Natural killer cell (primary cell): ENCODE data around the gene ENAM. TPM values are rescaled to one million over a fixed set of nuclear protein-coding genes. Genes with fewer than 3 reads are reported as not detected.

Experiments
- ATAC-seq, 3 donors: fragments of 150-1000 bp in 2 of 3; fragments of 200-7000 bp in 1 of 3; cut with Tn5 transposase; 1 replicate in 1 of 3; 2 replicates in 2 of 3; pipeline ENCODE4 v1.10.0; 2021; ENCODE audit warnings: mild to moderate bottlenecking in 2 of 3, moderate library complexity in 2 of 3
- DNase-seq, 2 donors: peaks; one replicate each; pipeline versions ENCODE4 v3.0.0 to v3.0.0-alpha.2; 2013 to 2021; ENCODE audit warnings: mixed read lengths in 1 of 2
- H3K27ac ChIP-seq: one replicate; pipeline ENCODE4 v1.5.1; 2013; ENCODE audit warnings: mild to moderate bottlenecking, low read length
- H3K27me3 ChIP-seq: one replicate; pipeline ENCODE4 v1.6.1; 2013; ENCODE audit warnings: low read length; ENCODE audit not compliant: control insufficient read depth, insufficient read depth
- H3K36me3 ChIP-seq: one replicate; pipeline ENCODE4 v1.6.1; 2013; ENCODE audit warnings: low read length; ENCODE audit not compliant: control insufficient read depth, insufficient read depth
- H3K4me1 ChIP-seq: one replicate; pipeline ENCODE4 v1.6.1; 2013; ENCODE audit warnings: low read length; ENCODE audit not compliant: control insufficient read depth, insufficient read depth
- H3K4me3 ChIP-seq: one replicate; pipeline ENCODE4 v1.5.1; 2013; ENCODE audit warnings: low read length
- H3K9me3 ChIP-seq: one replicate; pipeline ENCODE4 v1.6.1; 2013; ENCODE audit warnings: low read length; ENCODE audit not compliant: control insufficient read depth, insufficient read depth
- H3K27ac Mint-ChIP-seq, 2 donors: one replicate each; pipeline ENCODE4 v1.8.0; 2022; ENCODE audit warnings: mild to moderate bottlenecking in 2 of 2, mixed read lengths in 2 of 2, moderate library complexity in 1 of 2
- H3K27me3 Mint-ChIP-seq, 2 donors: one replicate each; pipeline ENCODE4 v1.8.0; 2022; ENCODE audit warnings: low read depth in 2 of 2, mixed read lengths in 2 of 2
- H3K36me3 Mint-ChIP-seq: one replicate; pipeline ENCODE4 v1.8.0; 2022; ENCODE audit warnings: mixed read lengths
- H3K4me1 Mint-ChIP-seq, 2 donors: one replicate each; pipeline ENCODE4 v1.8.0; 2022; ENCODE audit warnings: mixed read lengths in 2 of 2
- H3K4me3 Mint-ChIP-seq: one replicate; pipeline ENCODE4 v1.8.0; 2022; ENCODE audit warnings: mild to moderate bottlenecking, moderate library complexity, mixed read lengths
- H3K9me3 Mint-ChIP-seq, 2 donors: one replicate each; pipeline ENCODE4 v1.8.0; 2022; ENCODE audit warnings: mixed read lengths in 2 of 2
- CTCF ChIP-seq: fragments of 200-600 bp; IDR thresholded peaks from one replicate; pipeline ENCODE4 v1.8.0; 2022; ENCODE audit warnings: antibody characterized with exemption
- WGBS: methylation state at CpG from one replicate; pipeline ENCODE4 v1.1.7; 2013; ENCODE audit warnings: missing lambda C conversion rate; ENCODE audit not compliant: insufficient coverage; 5-methylcytosine and 5-hydroxymethylcytosine counted together
- intact Hi-C: fragments of 100-400 bp; cut with micrococcal nuclease; formaldehyde crosslinking; loops from one replicate; pipeline ENCODE4 v1.14.2; 2022
- total RNA-seq, 4 donors: library from RNA; stranded (reverse); fragments of 120-200 nt in 1 of 4; gene quantifications; one replicate each; pipeline versions ENCODE4 v1.2.3 to v1.2.4, GENCODE V29; 2013 to 2022

The ENAM gene
- total RNA-seq, 3 donors from 2014 or later (not counting 1 experiment from before 2014, with no cell fraction given) = not detected

DNA sequence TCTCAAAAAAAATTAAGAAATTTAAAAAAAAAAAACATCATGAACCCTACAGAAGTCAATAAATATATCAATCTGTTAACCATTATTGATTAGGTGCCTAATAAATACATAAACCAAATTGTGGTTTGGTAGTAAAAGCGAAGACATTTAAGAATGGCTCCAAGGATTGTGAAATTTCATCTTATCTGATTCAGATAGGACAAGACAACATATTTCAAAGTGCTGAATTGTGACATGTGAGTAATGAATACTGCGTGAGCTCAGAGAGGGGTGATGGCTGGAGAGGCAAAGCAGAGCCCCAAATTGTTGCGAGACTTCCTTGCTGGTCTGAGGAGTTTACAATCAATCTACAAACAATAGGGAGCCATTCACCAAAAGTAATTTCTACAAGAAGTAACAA lies 28.2 kb upstream of the ENAM start:
- no peak for ATAC-seq
- no peak for DNase-seq
- Mint-ChIP-seq H3K27me3 (peaks cover 0 to 6% of the 10 kb centered on the region in 2 donors), H3K4me3 (no peak overlapping the region), H3K27ac (no peak overlapping the region), H3K9me3 (no peaks in the 10 kb centered on the region), H3K36me3 (no peaks in the 10 kb centered on the region), H3K4me1 (no peaks in the 10 kb centered on the region)
- Histone ChIP-seq H3K27ac (no peak overlapping the region), H3K4me1 (no peaks in the 10 kb centered on the region), H3K36me3 (no peaks in the 10 kb centered on the region), H3K9me3 (no peaks in the 10 kb centered on the region), H3K27me3 (no peaks in the 10 kb centered on the region), H3K4me3 (no peak overlapping the region)
- no peak for TF ChIP-seq CTCF
- 100% methylated on average over 2 of the region's 3 CpGs for WGBS
- intact Hi-C loops = loop anchor here (2.0 kb wide), 1 partner anchor 408 kb away; no protein-coding TSS in a partner anchor

- Mint-ChIP-seq H3K27ac (no peak overlapping the region), H3K27me3 (peaks cover 0 to 6% of the 10 kb centered on the region in 2 donors), H3K4me3 (no peak overlapping the region), H3K4me1 (no peaks in the 10 kb centered on the region), H3K36me3 (no peaks in the 10 kb centered on the region), H3K9me3 (no peaks in the 10 kb centered on the region)
- Histone ChIP-seq H3K9me3 (no peaks in the 10 kb centered on the region), H3K27ac (no peak overlapping the region), H3K4me1 (no peaks in the 10 kb centered on the region), H3K36me3 (no peaks in the 10 kb centered on the region), H3K4me3 (no peak overlapping the region), H3K27me3 (no peaks in the 10 kb centered on the region)
- 86% methylated on average over 3 of the region's 5 CpGs for WGBS
- ATAC-seq (no peak), DNase-seq (no peak)
- TF ChIP-seq CTCF = no peak
- intact Hi-C loops = loop anchor here (1.0 to 2.0 kb wide), 3 partner anchors 408 to 1702 kb away; no protein-coding TSS in a partner anchor
Measured at GRCh38 chr4:70600977-70601376, 27.6 kb upstream of the ENAM start.

- H3K9me3 ChIP-seq = no peaks in the 10 kb centered on the region
- Mint-ChIP-seq H3K4me1 (no peaks in the 10 kb centered on the region), H3K9me3 (no peaks in the 10 kb centered on the region), H3K4me3 (no peak overlapping the region), H3K27ac (no peak overlapping the region), H3K36me3 (no peaks in the 10 kb centered on the region), H3K27me3 (peaks cover 0 to 6% of the 10 kb centered on the region in 2 donors)
- no peak overlapping the region for H3K27ac ChIP-seq
- H3K27me3 ChIP-seq = no peaks in the 10 kb centered on the region
- no peaks in the 10 kb centered on the region for H3K36me3 ChIP-seq
- peak; percentile 37 to 82 for DNase-seq
- intact Hi-C loops = loop anchor here (1.0 to 2.0 kb wide), 3 partner anchors 407 to 1702 kb away; no protein-coding TSS in a partner anchor
- peak; percentile 63 for TF ChIP-seq CTCF
- peak; percentile 84 to 89 (median 88) for ATAC-seq
- no peak overlapping the region for H3K4me3 ChIP-seq
- WGBS = 100% methylated on average over 1 of the region's 5 CpGs
- no peaks in the 10 kb centered on the region for H3K4me1 ChIP-seq
Measured at GRCh38 chr4:70601422-70602039, 27.0 kb upstream of the ENAM start.

DNA sequence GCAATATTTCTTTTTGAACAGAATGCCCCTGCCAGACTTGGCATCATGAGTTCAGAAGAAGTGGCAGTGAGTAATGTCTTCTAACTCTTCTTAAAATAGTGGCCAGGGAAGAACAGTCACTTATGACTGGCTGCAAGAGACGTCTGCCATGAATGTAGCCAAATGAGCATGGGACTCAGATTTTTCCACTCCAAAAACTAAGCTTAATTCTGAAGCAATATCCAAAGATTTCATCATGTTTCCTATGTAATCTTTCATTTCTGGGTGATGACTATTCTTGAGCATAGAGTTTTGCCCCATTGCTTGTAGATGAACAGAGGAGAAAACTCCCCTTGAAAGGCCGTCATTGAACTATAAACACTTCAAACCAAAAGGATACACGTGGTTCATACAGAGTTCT lies 24.7 kb upstream of the ENAM start:
- no peaks in the 10 kb centered on the region for H3K27me3 ChIP-seq
- Mint-ChIP-seq H3K9me3 (no peaks in the 10 kb centered on the region), H3K36me3 (no peaks in the 10 kb centered on the region), H3K27ac (no peak overlapping the region), H3K4me3 (no peak overlapping the region), H3K27me3 (peaks cover 0 to 2% of the 10 kb centered on the region in 2 donors), H3K4me1 (no peaks in the 10 kb centered on the region)
- no peak overlapping the region for H3K4me3 ChIP-seq
- intact Hi-C loops = no loop called here
- no peaks in the 10 kb centered on the region for H3K4me1 ChIP-seq
- TF ChIP-seq CTCF = no peak
- H3K36me3 ChIP-seq = no peaks in the 10 kb centered on the region
- no peaks in the 10 kb centered on the region for H3K9me3 ChIP-seq
- no peak for ATAC-seq
- H3K27ac ChIP-seq = no peak overlapping the region
- WGBS = 47% methylated on average over 3 of the region's 3 CpGs
- DNase-seq = no peak
